Lower leg skin (tissue), 4 donors: Measurements from ENCODE around the gene MGLL. TPM values are rescaled to one million over a fixed set of nuclear protein-coding genes. Genes with fewer than 3 reads are reported as not detected.
"Not testable (repeated sequence)": the region's sequence is repeated elsewhere in the genome, so short reads cannot be mapped to it uniquely, and the experiment has no call there.

Source experiments
- DNase-seq, 2 donors: peaks; one replicate each; pipeline ENCODE4 v3.0.0-alpha.2; 2019; ENCODE audit warnings: low spot score in 2 of 2
- H3K4me3 ChIP-seq: fragments of 200-600 bp; sonication (generic); 2 replicates; pipeline ENCODE4 v1.5.1; 2017; ENCODE audit warnings: mild to moderate bottlenecking, low read depth; ENCODE audit not compliant: poor library complexity, severe bottlenecking
- POLR2A ChIP-seq, 2 donors: fragments of 450-650 bp; IDR thresholded peaks; one replicate each; pipeline ENCODE4 v1.6.1; 2016 to 2017; ENCODE audit warnings: antibody characterized with exemption in 2 of 2, mild to moderate bottlenecking in 1 of 2, moderate library complexity in 1 of 2
- WGBS, 2 donors: methylation state at CpG; one replicate each; pipeline ENCODE4 v1.1.5; 2018; 5-methylcytosine and 5-hydroxymethylcytosine counted together
- intact Hi-C: fragments of 100-400 bp; cut with DNase I; formaldehyde crosslinking; loops from one replicate; pipeline ENCODE4 v1.15.0; 2023; ENCODE audit warnings: low total_unique reads
- total RNA-seq, 4 donors: library from RNA; depleted of rRNA; stranded (reverse); fragments of >200 nt; gene quantifications; one replicate each; pipeline ENCODE4 v1.1.0, GENCODE V29; 2016
- TF ChIP-seq, protein P1 (sequence below), 3 donors: fragments of 450-650 bp; IDR thresholded peaks; one replicate each; pipeline ENCODE4 v1.5.1; 2016; ENCODE audit warnings: antibody characterized with exemption in 3 of 3, mild to moderate bottlenecking in 3 of 3, moderate library complexity in 2 of 3

MGLL gene
- total RNA-seq, 4 donors from 2014 or later: 44.0 to 57.4 (median 48.0) TPM

DNA sequence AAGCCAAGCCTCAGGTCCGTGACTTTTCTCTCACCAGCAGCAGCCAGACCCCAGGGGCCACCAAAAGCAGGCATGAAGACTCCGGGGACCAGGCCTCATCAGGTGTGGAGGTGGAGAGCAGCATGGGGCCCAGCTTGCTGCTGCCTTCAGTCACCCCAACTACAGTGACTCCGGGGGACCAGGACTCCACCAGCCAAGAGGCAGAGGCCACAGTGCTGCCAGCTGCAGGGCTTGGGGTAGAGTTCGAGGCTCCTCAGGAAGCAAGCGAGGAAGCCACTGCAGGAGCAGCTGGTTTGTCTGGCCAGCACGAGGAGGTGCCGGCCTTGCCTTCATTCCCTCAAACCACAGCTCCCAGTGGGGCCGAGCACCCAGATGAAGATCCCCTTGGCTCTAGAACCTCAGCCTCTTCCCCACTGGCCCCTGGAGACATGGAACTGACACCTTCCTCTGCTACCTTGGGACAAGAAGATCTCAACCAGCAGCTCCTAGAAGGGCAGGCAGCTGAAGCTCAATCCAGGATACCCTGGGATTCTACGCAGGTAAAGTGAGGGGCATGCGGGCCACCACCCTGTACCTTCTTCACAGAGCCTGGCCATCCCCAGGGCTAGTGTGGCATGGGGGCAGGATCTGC lies 161.6 kb downstream of the MGLL start:
- 95 to 97% methylated on average over 9 of the region's 10 CpGs for WGBS, 2 donors
- H3K4me3 ChIP-seq: no peak overlapping the region
- peak in 1 of 2 donors; percentile 56 for DNase-seq
- intact Hi-C loops: no loop called here
- TF ChIP-seq, protein P1, sequence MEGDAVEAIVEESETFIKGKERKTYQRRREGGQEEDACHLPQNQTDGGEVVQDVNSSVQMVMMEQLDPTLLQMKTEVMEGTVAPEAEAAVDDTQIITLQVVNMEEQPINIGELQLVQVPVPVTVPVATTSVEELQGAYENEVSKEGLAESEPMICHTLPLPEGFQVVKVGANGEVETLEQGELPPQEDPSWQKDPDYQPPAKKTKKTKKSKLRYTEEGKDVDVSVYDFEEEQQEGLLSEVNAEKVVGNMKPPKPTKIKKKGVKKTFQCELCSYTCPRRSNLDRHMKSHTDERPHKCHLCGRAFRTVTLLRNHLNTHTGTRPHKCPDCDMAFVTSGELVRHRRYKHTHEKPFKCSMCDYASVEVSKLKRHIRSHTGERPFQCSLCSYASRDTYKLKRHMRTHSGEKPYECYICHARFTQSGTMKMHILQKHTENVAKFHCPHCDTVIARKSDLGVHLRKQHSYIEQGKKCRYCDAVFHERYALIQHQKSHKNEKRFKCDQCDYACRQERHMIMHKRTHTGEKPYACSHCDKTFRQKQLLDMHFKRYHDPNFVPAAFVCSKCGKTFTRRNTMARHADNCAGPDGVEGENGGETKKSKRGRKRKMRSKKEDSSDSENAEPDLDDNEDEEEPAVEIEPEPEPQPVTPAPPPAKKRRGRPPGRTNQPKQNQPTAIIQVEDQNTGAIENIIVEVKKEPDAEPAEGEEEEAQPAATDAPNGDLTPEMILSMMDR (IDR thresholded peaks at IDR 0.05): no peak
- no peak for TF ChIP-seq POLR2A (IDR thresholded peaks at IDR 0.05)

- no peak overlapping the region for H3K4me3 ChIP-seq
- TF ChIP-seq POLR2A (IDR thresholded peaks at IDR 0.05): no peak
- TF ChIP-seq, protein P1 (IDR thresholded peaks at IDR 0.05): no peak
- intact Hi-C loops: no loop called here
- DNase-seq: no peak
- WGBS, 2 donors: 69 to 72% methylated on average over 1 of the region's 1 CpG
Observed at GRCh38 chr3:127658234-127658633, 164.1 kb downstream of the MGLL start.

DNA sequence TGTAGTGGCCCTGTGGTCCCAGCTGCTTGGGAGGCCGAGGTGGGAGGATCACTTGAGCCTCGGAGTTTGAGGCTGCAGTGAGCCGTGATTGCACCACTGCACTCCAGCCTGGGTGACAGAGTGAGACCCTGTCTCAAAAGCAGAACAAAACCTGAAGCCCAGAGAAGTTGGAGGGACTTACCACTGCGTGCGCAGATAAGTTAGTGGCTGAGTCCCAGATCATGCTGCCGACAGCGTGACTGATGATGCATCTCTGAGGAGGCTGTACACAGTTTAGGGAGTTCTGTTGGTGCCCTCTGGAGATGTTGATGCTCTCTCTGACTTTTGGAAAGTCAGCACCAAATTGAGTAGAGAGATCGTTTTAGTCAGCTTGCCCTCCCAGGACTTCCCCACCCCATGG lies 165.4 kb downstream of the MGLL start:
- TF ChIP-seq, protein P1 (IDR thresholded peaks at IDR 0.05): no peak
- TF ChIP-seq POLR2A (IDR thresholded peaks at IDR 0.05): no peak
- peak in 1 of 2 donors; percentile 52 for DNase-seq
- intact Hi-C loops: no loop called here
- no peak overlapping the region for H3K4me3 ChIP-seq
- 88 to 93% methylated on average over 8 of the region's 8 CpGs for WGBS, 2 donors

GRCh38 chr3:127655641-127656040 lies 166.7 kb downstream of the MGLL start:
- 77 to 78% methylated on average over 3 of the region's 3 CpGs for WGBS, 2 donors
- DNase-seq: peak in 1 of 2 donors; percentile 36
- intact Hi-C loops: no loop called here
- no peak for TF ChIP-seq POLR2A (IDR thresholded peaks at IDR 0.05)
- TF ChIP-seq, protein P1 (IDR thresholded peaks at IDR 0.05): no peak
- H3K4me3 ChIP-seq: no peak overlapping the region

DNA sequence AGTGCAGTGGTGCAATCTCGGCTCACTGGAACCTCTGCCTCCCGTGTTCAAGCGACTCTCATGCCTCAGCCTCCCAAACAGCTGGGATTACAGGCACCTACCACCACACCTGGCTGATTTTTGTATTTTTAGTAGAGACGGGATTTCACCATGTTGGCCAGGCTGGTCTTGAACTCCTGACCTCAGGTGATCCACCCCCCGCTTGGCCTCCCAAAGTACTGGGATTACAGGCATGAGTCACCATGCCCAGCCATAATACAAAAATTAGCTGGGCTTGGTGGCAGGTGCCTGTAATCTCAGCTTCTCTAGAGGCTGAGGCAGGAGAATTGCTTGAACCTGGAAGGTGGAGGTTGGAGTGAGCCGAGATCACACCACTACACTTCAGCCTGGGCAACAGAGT lies 167.3 kb downstream of the MGLL start:
- DNase-seq: peak in 1 of 2 donors; percentile 60
- intact Hi-C loops: loop anchor here (5.0 kb wide), 1 partner anchor 317 kb away; no protein-coding TSS in a partner anchor
- WGBS, 2 donors: 94 to 95% methylated on average over 6 of the region's 6 CpGs
- not testable (repeated sequence) for H3K4me3 ChIP-seq

GRCh38 chr3:127654374-127654773 lies 167.9 kb downstream of the MGLL start:
- 72 to 79% methylated on average over 4 of the region's 4 CpGs for WGBS, 2 donors
- no peak overlapping the region for H3K4me3 ChIP-seq
- intact Hi-C loops: loop anchor here (5.0 kb wide), 1 partner anchor 318 kb away; no protein-coding TSS in a partner anchor
- TF ChIP-seq, protein P1 (IDR thresholded peaks at IDR 0.05): no peak
- no peak for TF ChIP-seq POLR2A (IDR thresholded peaks at IDR 0.05)
- DNase-seq: peak in 1 of 2 donors; percentile 46
